Measurements from ENCODE around the gene YPEL3.

YPEL3 gene

DNA sequence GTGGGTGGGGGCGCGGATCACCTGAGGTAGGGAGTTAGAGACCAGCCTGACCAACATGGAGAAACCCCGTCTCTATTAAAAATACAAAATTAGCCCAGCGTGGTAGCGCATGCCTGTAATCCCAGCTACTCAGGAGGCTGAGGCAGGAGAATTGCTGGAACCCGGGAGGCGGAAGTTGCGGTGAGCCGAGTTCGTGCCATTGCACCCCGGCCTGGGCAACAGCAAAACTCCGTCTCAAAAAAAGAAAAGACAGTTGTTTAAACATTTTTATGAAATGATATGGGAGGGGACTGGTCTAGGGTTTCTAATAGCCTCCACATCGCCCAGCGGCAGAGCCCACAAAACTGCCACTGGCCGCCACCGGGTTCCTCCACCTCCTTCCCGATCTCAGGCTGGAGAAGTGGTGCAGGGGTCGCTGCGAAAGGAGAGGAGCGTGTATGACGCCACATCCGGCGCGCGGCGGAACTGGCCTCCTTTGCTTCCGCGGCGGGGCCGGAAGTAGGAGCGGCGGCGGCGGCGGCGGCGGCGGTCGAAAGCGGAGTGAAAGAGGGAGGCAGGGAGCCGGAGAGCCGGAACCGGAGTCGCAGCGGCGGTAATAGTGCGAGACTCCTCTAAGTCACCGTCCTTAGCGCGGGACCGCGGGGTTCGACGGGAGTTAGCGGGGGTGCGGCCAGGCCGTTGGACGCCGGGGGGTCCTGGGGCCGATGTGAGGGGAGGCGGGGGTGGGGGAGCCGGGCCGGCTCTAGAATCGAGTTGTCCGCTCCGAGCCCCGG, 20.3 kb downstream of the YPEL3 start, which contains the start of gene PPP4C:
Gene PPP4C (plus strand): TSS at position 492 of the 773 bp plus-strand sequence. CDS start 384 bp downstream, outside the sequence.
- in situ Hi-C loops (cut with MboI; ENCODE audit: low sequenced_read_pairs), result no loop called here

DNA sequence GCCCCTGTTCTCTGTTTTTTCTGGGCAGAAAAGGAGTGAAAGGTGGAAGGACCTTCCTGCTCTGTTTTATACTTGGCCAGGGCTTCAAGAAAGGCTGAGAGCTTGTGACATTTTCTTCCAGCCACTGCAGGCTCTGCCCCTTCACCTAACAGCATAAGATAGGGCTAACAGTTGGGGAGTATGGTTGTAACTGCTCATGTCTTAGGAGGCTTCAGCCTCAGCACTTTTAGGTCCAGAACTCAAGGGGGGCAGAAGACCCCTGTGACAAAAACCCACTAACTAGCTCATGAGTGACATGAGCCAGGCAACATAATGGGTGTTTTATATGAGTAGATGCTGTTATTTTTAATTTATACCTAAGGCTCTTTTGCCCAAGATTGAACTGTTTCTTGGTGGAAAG, 25.5 kb downstream of the YPEL3 start:
- in situ Hi-C loops (cut with MboI; ENCODE audit: low sequenced_read_pairs), result no loop called here

GRCh38 chr16:30069611-30070462, 26.2 kb downstream of the YPEL3 start:
- in situ Hi-C loops (cut with MboI; ENCODE audit: low sequenced_read_pairs), result no loop called here

- in situ Hi-C loops (cut with MboI; ENCODE audit: low sequenced_read_pairs), result no loop called here
Measured at GRCh38 chr16:30068750-30069610, 27.0 kb downstream of the YPEL3 start.

DNA sequence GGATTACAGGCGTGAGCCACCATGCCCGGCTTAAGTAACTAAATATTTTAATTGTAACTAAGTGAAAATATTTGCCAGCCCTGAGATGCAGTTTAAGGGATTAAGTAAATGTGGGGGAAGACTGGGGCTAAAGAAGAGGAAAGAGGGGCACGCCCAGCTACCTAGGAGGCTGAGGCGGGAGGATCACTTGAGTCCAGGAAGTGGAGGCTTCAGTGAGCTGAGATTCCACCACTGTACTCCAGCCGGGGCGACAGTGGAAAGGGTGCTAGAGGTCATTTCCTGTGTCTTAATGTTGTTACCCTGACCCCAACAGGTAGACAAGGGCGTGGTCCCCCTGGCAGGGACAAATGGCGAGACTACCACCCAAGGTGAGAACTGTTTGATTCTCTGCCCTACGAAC, 27.7 kb downstream of the YPEL3 start:
- in situ Hi-C loops (cut with MboI; ENCODE audit: low sequenced_read_pairs), result no loop called here

DNA sequence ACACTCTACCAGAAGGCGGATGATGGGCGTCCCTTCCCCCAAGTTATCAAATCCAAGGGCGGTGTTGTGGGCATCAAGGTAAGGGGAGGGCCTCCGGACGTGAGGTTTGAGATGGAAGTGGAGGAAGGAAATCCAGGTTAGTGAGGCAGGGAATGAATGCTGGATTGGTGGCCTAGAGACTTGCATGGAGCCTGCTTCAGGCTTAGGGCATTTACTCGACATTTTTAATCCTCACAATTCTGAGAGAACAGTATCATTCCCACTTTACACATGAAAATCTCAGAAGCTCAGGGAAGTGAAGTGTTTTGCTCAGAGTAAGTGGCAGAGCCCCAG, 28.5 kb downstream of the YPEL3 start:
- in situ Hi-C loops (cut with MboI; ENCODE audit: low sequenced_read_pairs), result no loop called here

GRCh38 chr16:30066761-30067583, 29.0 kb downstream of the YPEL3 start:
- in situ Hi-C loops (cut with MboI; ENCODE audit: low sequenced_read_pairs), result no loop called here

DNA sequence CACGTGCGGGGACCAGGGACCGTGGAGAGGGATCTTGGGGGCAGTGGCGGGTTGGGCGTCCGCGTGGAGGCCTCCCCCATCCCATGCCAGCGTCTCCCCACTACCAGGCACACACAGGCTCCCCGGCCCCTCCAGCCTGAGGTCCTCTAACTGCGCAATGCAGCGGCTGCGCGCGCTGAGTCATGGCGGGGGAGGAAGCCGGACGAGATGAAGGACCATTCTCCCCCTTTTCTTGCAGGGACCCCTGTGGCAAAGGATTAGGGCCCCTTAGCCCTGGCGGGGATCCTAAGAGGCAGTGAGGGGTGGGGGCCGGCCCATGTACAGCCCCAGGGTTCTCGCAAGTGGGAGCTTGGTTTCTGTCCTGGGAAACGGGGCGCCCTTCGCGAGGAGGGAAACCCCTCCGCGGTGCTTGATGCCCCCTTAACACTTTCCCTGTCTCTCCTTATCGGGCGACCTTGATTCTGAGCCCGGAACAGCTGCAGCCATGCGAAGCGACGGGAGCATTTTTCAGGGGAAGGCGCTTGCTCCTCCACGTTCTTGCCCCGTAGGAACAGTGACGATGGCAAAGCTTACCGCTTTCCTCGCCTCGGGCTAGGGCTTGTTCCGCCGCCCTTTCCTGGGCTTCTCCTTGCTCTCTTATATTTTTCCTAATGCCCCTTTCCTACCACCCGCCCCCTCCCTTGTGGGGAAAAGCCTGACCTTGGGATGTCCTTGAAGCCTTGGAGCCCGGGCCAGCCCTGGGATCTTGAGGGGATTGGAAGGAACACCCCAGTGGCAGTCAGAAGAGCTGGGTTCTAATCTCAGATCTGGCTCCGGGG, 29.9 kb downstream of the YPEL3 start:
- in situ Hi-C loops (cut with MboI; ENCODE audit: low sequenced_read_pairs), result no loop called here

DNA sequence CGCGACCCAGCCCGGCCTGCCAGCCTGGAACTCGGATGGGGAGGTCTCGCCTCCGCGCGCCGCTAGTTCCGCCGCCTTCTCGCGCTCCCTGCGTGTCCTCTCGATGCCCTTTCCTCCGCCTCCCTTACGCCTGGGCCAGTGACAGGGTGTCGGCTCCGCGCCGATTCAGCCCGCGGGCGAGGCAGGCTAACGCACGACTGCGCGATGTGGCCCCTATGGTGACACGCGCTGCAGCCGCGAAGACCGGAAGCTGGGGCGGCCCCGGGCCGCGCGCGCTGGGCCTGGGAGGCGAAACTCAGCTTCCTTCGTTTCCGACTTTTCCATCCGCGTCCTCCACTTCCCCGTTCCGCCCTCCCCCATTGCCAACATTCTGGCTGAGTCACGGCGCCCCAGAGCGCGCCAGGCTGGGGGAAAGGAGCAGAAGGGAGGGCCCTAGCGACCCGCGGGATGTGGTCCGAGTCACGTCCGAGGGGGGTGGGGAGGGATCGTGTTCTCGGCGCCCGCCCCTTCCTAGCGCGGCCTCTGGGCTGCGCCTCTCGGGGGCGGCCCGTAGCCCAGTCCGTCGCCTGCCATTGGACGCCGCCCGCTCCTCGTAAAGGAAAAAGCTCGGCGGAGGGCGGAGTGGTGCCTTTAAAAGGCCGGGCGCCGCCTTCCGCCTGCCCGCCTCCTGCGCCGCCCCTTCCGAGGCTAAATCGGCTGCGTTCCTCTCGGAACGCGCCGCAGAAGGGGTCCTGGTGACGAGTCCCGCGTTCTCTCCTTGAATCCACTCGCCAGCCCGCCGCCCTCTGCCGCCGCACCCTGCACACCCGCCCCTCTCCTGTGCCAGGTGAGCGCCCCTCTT, 30.7 kb downstream of the YPEL3 start, which contains the start of gene ALDOA:
Gene ALDOA (plus strand): TSS at position 659 of the 841 bp plus-strand sequence. CDS start 1,138 bp downstream, outside the sequence.
- in situ Hi-C loops (cut with MboI; ENCODE audit: low sequenced_read_pairs), result no loop called here

DNA sequence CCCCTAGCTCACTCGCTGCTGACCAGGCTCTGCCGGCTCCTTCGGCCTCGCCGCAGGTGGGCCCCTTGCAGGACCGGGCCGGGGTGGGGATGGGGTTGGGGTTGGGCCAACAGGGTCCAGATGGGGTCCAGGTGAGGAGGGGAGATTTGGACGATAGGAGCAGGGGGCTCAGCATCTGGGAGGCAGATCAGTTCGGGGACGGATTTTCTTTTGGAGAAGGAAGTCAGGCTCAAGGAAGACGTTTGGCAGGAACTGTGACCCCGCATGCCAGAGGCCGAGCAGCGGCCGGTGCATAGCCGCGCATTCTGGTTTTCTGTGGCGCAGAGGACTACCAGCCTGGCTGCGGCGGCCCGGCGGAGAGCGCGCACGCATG, 31.3 kb downstream of the YPEL3 start:
- in situ Hi-C loops (cut with MboI; ENCODE audit: low sequenced_read_pairs), result no loop called here

DNA sequence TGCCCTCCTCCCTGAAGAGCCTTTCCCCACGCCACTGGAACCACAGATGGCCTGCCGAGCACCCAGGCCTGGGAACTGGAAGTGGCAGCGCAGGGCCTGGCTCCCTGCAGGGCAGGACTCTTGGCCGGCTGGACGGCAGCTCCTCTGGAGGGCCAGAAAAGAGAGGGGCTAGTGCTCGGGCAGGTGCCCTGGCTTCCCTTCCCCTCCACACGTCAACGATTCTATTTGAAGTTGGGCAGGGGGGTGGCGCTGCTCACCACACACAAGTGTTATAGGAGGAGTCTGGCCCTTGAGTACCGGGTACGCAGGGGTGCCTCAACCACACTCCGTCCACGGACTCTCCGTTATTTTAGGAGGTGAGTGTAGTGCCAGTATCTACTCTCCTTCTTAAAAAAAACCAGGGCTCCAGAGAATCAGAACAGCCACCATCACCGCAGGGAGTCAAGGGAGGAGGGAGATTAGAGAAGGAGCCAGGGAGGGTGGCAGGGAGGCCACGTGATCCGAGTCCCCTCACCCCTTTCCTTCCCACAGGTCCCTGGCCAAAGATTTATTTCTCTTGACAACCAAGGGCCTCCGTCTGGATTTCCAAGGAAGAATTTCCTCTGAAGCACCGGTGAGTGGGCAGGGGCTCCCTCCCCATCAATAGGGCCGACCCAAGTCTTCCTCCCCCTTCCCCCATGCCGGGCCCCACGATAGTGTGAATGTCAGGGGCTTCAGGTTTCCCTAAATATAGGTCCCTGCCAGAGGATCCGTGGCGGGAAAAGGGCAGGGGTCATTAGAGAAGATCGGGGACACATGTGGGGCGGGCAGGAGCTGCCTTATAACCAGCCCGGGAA, 31.9 kb downstream of the YPEL3 start:
- in situ Hi-C loops (cut with MboI; ENCODE audit: low sequenced_read_pairs), result no loop called here

DNA sequence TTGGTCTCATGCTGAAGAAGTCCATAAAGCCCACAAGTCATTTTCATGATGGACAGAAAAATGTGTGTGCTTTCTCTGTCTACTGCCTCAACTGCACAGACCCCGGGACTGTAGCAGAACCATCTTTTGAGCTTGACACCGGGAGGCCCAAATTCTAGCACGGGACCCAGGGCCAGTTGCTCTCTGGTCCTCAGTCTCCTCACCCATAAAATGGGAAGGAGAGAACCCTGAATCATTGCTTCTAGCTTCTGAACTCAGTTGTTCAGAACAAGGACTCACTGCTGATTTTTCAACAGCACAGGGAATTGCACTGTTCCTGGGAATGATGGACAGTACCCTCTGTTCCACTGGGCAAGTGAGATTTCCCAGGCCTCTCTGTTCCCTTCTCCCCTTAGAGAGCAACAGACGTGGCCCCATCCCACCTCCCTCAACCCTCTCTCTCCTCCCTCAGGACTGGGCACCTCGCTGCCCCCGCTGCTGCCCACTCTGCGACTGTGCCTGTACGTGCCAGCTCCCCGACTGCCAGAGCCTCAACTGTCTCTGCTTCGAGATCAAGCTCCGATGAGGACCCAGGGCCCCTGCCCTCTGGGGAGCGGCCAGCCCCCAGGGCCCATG, 32.6 kb downstream of the YPEL3 start:
- in situ Hi-C loops (cut with MboI; ENCODE audit: low sequenced_read_pairs), result no loop called here

GRCh38 chr16:30060836-30061554, 35.0 kb downstream of the YPEL3 start:
- in situ Hi-C loops (cut with MboI; ENCODE audit: low sequenced_read_pairs), result no loop called here

- in situ Hi-C loops (cut with MboI; ENCODE audit: low sequenced_read_pairs), result no loop called here
Measured at GRCh38 chr16:30060346-30060745, 35.7 kb downstream of the YPEL3 start.

- in situ Hi-C loops (cut with MboI; ENCODE audit: low sequenced_read_pairs), result no loop called here
Measured at GRCh38 chr16:30054959-30055553, 41.0 kb downstream of the YPEL3 start.

DNA sequence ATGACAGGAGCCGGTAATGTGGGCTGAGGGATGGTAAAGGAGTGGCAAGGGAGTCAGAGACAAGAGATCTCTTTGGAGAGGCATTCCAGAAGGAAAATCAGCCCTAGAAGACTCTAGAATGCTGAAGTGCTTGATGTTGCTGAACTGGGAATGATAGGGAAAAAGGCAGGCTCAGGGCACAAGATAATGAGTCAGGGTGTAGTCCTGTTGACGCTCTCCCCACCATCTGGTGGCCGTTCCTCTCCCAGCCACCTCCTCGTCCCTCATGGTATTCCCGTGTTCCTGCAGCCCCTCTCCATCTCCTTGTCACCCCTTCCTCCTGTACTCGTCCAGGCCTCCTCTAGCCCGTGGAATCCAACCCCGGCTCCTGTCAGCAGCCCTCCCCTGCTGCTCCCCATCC, 41.6 kb downstream of the YPEL3 start:
- in situ Hi-C loops (cut with MboI; ENCODE audit: low sequenced_read_pairs), result no loop called here

Data from hTERT RPE-1 (cell line).